Activated CD4-positive, alpha-beta T cell treated with anti-CD3 and anti-CD28 coated beads, Interleukin-2, amount 50 U/mL, for 4 hours (primary cell): ENCODE measurements around the gene TMEM101.
"Not testable (repeated sequence)": the region's sequence is repeated elsewhere in the genome, so short reads cannot be mapped to it uniquely, and the experiment has no call there.

Source experiments
- DNase-seq, 2 experiments: peaks; one replicate each; pipeline ENCODE4 v3.0.0-alpha.2; 2020

The TMEM101 gene

DNA sequence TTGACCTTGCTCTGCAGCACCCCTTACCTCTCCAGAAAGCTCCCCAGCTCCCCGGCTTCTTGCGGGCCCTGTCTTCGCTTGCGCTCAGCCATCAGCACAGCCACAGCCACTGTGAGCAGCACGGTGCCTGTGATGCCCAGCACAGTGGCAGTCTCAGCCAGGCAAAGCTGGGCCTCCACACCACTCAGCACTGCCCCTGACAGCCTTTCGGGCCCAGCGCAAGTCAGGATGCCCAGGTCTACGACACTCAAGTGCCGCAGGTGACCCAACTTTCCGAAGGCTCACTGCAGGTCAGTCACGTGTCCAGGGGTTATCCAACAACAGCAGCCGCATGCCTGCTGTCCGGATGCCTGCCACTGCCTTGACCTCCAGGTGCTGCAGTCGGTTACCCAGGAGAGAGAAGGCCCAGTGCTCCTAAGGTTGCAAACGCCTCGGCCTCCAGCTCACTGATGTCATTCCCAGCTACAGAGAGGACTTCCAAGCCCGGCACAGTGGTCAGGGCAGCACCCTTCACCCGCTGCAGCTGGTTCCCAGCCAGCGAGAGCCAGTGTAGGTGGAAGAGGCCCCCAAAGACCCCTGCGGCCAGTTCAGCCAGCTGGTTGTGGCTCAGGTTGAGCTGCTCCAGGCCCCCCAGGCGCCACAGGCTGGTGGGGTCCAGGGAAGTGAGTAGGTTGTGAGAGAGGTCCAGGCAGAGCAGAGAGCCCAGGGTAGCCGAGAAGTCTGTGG is 8.9 kb upstream of the TMEM101 start:
- DNase-seq, result no peak

DNA sequence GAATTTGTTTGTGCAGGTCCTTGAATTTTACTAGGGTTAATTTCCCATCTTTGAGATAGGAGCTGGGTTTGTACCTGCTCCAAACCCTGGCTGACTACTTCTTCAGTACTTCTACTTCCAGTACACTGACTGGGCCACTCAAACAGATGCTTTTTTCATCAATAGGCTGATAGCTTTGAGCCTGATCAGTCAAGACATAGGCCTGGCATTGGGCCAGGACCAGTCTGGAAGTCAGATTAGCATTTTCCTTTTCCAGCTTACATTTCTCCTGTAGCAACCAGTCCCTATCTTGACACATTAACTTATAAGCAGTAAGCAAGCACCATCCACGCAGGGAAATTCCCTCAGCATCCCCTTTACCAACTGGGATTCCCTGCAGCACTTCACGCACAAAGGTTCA is 7.5 kb upstream of the TMEM101 start:
- no peak for DNase-seq

DNA sequence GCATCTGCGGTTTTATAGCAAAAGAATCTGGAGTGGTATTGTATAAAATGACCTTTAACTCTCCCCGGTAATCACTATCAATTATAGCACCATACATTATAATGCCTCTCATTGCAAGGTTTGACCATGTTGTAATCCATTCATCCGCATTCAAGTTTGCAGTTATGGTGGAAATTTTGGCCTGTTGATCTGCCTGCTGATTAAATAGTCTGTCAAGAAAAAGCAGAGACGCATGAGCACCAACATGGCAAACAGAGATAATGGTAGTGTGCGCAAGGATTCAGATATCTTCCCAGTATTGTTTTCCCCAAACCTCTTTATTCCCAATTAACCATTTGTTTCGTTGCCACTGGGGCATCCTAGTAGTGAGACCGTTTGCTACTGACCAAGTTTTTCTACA is 6.5 kb upstream of the TMEM101 start:
- DNase-seq, result not testable (repeated sequence)

DNA sequence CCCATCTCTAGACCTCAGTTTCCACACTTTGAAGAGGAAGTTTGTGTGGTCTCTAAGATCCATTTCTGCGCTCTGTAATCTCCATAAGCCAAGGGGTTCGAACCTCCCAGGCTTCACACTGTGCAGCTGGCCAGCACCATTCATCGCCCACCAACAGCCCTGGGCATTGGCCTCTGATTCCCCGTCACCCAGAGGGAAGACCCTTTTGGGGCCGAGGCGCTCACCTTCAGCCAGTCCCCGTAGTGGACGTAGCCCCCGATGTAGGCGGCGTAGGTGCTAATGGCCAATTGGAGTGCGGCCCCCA is 678 bp downstream of the TMEM101 start:
- DNase-seq, result no peak

DNA sequence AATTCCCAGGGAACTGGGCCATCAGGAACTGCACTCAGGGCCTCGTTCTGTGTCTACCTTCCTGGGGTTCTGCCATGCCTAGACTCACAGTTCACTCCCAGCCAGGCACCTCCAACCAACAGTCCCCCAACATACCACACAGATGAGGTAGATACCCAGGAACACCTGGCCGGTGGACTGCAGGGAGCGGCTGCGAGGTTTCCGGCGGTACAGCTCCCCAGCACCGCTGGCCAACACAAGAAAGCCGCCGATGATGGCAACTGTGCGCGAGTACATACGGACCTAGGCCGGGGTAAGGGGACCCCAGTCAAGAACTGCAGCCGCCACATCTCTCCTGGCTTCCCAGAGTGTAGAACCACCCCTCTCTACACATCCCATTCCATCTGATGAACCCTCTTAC is 1.9 kb downstream of the TMEM101 start:
- no peak for DNase-seq

DNA sequence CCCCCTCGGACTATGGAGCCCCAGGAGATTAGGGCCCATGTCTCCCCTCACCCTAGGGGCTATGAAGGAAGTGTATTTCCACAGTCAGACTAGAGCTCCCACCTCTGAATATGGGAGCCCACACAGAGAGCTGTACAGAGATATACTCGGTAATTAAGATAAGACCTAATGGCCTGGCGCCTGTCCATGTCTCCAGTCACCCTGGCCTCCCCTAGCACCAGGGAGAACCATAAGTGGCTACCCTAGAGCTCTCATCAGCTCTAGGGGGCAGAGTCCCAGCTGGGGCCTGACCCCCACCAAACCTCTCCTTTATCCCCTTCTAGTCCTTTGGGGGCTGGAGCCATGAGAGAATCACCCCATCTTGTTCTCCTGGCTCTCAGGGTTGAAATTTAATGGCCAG is 2.4 kb downstream of the TMEM101 start:
- DNase-seq, result no peak

DNA sequence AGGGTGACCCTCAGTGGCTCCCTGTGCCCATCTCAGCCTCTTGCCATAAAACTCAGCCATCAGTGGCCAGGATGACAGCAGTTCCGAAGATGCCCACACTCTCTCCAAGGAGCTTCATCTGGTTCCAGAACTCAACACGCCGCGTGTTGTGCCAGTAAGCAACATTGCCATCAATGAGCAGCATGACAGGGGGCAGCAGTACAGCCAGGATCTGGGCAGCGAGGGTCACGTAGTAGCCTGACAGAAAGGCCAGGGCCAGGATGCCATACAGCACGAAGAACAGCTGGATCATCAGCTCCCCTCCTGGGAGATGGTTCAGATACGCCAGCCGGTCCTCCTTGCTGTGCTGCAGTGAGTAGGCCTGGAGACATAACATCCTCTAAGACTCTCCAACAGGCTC is 2.9 kb downstream of the TMEM101 start:
- DNase-seq, result no peak

DNA sequence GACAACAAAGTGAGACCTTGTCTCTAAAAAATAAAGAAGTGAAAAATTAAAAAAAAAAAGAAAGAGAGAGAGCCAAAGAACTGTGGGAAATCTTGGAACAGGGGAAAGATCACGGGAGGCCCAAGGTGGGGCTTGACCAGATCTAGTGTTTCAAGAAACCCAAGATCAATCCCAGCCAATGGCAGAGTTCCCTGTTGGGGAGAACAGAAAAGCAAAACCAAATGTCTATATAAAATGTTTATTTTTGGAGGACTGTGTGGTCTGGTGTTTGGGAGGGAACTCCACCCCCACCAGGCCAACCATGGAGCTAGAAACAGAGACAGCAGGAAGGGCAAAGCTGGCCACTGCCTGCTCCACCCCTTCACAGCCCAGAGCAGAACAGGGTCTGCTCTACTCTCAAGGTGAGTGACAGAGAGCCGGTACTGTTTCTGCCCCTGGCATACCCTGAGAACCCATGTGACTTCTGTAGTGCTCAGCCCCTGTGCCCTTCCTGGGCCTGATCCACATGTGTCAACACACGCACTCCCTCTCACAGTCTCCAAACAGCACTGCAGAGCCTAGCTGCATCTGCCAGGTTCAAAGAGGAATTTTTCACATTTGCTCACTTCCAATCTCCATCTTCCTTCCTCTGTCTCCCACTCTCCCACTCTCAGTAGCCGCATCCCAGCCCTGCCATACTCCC is 3.7 kb downstream of the TMEM101 start:
- DNase-seq, result no peak

DNA sequence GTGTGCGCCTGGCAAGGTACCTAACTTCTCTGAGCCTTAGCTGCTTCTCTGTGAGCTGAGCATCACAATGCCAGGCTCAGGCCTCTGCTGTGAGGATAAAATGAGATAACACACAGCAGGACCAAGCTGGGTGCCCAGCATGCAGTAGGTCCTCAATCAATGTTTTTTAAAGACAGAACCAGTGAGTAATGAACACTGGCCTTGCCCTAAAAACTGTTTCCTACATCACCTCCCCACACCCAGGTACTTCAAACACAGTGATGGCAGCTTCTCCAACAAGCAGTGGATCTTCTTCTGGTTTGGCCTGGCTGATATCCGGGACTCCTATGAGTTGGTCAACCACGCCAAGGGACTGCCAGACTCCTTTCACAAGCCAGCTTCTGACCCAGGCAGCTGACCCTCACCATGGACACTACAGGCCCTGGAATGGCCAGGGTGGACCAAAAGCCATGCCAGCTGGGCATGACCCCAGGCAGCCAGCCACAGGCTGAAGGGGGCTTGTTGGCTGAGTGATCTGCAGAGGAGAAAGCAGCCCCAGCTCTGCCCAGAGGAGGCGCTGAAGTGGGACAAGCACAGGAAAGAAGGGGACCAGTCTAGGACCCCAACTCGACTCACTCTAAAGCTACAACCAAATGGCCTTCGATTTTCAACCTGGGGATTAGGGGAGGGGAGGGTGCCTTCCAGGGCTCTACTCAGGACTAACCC is 6.4 kb downstream of the TMEM101 start:
- DNase-seq, result no peak

DNA sequence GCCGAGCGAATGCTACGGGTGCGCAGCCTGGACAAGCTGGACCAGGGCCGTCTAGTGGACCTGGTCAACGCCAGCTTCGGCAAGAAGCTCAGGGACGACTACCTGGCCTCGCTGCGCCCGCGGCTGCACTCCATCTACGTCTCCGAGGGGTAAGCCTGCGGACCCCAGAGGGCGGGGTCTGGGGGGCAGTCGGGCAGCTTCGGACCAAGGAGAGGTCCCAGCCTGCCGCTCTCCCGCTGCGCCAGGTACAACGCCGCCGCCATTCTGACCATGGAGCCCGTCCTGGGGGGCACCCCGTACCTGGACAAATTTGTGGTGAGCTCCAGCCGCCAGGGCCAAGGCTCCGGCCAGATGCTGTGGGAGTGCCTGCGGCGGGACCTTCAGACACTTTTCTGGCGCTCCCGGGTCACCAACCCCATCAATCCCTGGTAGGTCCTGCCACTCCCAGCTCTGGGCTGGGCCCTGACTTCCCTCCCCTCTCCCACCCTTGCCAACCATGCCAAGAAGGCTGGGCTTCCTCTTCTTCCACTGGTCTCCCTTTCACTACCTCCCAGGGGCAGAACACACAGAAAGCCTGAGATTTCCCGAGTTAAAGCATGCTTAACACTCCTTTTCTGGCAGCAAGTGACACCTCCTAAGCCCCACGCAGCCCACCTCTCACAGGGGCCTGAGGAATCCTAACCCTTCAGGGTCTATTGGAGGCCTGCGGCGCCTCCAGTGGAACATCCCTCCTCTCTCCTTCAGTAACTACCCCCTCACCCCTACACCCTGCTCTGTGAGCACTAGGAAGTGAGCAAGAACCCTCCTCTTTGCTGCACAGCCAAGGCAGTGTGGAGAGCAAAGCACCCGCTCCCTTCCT is 7.2 kb downstream of the TMEM101 start:
- DNase-seq, result no peak

DNA sequence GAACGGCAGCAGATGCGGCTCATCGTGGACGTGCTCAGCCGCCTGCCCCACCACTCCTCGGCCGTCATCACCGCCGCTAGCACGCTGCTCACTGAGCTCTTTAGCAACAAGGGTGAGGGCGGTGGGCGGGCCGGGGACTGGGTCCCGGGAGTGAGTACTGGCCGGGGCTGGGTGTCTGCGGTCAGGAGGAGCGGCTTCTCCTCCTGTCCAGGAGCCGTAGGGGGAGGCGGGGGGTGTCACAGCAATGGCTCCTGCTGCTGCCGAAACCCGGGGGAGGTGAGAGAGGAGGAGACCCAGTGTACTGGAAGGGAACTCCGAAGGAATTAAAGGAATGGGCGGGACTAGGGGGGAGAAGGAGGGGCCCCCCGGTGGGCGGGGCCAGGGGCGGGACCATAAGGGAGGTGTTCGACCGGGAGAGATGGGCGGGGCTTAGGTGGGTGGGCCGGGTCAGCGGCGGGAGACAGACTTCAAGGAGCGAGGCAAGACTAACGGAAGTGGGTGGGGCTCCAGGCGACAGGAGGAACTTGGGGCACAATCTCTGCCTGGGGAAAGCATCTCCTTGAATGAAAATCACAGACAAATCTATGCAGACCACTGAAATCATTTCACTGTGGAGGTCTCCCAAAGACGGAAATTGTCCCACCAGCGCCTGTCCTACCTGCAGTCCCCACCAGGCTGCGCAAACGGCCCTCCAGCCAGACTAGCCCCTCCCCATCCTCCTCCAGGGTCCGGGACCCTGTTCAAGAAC is 8.0 kb downstream of the TMEM101 start:
- DNase-seq, result peak; percentile 98

DNA sequence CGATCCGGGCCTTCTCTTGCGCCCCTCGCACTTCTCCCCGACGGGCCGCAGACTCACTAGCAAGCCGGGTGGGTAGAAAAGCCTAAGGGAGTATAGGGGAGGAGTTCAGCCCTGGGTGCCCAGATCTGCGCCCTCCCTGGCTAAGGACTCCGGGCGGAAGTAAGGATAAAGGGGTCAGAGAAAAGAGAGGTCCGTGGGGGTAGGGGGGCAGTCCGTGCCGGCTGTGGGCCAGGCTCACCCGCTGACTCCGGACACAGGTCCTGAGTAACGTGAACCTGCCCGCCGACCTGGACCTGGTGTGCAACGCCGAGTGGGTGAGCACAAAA is 8.5 kb downstream of the TMEM101 start:
- no peak for DNase-seq

DNA sequence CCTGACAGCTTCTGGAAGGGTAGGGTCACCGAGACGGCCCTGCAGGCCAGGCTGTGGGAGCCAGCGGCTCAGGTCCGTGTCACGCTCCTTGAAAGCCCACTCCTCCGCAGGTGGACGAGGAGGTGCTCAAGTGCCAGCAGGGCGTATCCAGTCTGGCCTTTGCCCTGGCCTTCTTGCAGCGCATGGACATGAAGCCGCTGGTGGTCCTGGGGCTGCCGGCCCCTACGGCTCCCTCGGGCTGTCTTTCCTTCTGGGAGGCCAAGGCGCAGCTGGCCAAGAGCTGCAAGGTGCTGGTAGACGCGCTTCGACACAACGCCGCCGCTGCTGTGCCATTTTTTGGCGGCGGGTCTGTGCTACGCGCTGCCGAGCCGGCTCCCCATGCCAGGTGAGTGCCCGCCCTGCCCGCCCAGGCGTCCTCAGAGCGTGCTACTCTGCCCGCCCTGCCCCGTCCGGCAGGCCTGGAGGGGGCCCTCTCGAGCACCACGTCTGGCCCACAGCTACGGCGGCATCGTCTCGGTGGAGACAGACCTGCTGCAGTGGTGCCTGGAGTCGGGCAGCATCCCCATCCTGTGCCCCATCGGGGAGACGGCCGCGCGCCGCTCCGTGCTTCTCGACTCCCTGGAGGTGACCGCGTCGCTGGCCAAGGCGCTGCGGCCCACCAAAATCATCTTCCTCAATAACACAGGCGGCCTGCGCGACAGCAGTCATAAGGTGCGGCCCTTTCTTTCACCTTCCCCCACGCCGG is 9.1 kb downstream of the TMEM101 start:
- peak in 1 of 2 experiments; percentile 12 for DNase-seq

DNA sequence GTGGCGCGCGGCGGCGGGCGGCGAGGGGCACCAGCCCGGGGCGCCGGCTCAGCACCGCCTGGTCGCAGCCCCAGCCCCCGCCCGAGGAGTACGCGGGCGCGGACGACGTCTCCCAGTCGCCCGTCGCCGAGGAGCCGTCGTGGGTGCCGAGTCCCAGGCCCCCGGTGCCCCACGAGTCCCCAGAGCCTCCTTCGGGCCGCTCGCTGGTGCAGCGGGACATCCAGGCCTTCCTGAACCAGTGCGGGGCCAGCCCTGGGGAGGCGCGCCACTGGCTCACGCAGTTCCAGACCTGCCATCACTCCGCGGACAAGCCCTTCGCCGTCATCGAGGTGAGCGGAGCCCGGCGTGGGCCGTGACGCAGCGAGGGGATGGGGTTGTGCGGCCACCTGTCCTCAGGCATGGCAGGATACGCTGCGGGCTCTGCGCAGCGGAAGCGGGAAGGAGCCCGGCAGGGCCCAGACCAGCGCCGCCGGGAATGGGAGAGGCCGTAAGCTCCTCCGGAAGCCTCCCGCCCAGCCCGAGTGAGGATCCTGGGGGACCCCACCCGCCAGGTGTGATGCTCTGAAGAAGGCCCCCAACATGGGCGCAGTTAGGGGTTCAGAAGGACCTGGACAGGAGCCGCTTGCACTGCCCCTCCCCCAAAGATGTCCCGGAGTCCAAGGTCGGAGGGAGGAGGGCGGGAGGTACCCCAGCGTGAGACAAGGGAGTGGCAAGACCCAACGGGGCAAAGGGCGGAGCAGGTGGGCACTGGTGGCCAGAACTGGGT is 9.8 kb downstream of the TMEM101 start:
- DNase-seq, result no peak

DNA sequence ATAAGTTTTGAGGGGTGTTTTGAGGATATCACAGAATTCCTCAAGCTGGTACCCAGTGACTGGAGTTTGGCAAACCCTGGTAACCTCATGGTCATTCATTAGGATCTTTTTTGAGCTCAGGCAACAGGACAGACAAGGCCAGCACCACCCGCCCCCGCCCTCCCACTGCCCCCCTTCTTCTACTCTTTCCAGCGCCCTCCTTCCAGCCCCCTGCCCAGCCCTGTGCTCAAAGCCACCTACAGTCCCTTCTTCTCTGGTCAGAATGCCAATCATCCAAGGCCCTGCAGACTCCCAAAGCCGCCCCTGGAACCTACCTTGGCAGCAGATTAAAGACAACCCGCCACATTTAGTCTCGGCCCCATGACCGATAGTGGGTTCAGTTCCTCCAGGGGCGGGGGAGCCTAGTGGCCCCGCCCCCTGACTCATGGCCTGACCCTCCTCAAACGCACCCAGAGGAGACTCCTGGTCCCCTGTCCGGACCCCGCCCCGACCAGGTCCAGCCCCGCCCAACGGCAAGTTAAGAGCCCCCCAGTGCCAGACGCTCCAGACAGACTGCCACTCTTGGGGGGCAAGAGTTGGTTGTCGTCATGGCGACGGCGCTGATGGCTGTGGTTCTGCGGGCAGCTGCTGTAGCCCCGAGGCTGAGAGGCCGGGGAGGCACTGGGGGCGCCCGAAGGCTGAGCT is 10.5 kb downstream of the TMEM101 start, which contains the start of gene NAGS:
TSS of gene NAGS (plus strand) at position 546 of the 684 bp plus-strand sequence. CDS start at position 588, 42 bp downstream.
- no peak for DNase-seq

DNA sequence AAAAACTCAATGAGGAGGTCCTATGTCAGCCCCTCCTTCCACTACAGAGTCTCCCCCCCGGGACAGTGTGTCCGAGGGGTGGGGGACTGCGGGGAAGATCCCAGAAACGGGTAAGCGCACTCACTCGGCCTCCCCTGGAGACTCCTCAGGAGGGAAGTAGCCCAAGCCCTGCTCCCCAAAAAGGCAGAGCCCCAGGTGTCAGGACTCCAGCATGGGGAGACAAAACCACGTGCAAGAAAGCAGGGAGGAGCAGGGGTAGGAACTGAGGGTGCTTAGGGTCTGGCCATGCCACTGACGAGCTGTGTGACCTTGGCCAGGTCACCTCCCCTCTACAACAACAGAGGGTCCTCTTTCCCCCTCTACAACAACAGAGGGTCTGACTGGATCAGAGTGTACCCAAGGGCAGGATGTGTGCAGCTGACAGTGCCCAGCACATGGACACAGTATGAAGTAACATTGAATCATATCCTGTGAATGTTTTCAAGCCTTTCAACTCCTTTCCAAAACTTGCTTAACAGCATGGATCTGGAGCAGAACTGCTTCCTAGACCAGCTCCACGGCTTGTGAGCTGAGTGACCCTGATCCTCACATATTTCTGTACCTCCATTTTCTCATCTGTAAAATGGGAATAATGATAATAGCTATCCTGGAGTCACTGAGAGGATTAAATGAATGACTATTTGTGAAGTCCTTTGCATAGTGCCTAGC is 12.5 kb downstream of the TMEM101 start:
- no peak for DNase-seq

DNA sequence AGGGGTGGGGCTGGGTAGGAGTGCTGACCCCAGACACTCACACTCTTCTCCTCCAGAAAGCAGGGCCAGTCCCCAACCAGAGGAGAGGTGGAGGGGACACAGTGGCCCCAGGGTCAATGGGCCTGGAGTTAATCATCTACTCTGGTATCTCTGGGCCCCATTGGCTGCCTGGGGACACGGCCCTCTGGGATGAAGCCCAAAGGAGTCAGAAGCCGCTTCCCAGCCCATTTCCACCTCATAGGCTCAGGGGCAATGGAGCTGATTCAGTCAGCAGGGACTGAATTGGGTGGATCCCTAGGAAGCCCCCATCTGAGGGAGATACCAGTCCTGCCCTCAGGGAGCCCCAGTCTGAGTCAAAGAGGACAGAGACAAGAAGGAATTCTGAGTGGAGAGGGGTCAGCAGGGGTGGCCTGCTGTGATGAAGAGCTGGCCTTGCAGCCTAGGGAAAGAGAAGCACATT is 13.3 kb downstream of the TMEM101 start:
- no peak for DNase-seq

DNA sequence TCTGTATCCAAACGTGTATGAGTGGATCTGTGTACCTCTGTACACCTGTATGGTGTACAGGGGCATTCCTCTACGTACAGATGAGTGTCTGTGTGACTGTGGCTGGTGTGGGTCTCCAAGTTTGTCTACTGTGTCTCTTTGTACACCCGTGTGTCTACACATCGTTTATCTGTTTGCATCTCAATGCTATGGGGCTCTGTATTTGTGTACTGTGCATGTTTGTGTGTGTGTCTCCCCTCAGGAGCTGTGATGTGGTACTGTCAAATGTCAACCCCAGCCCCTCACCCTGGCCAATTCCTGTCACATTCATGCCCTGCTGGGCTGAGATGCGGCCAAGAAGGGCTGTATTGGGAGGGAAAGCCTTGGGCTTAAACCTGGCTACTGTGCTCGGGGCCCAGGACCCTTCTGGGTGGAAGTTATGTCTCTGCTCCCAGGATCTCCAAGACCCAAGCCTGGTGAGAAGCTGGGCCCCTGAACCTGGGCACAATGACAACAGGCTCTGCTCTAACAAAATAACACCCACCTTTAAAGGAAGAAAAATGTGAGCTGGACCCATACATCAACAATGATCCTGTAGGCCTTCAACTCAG is 13.8 kb downstream of the TMEM101 start:
- DNase-seq, result no peak
